Parathyroid adenoma (tissue), 2 donors: ENCODE measurements around the gene ATG5.

Experiments
- H2AFZ ChIP-seq: fragments of 300-600 bp; sonication (generic); one replicate; pipeline ENCODE4 v1.7.0; 2017; ENCODE audit warnings: antibody characterized with exemption, mild to moderate bottlenecking
- H3K27ac ChIP-seq: fragments of 300-600 bp; sonication (generic); one replicate; pipeline ENCODE4 v1.7.0; 2017
- H3K27me3 ChIP-seq: fragments of 300-600 bp; sonication (generic); one replicate; pipeline ENCODE4 v1.7.0; 2017; ENCODE audit warnings: low read length; ENCODE audit not compliant: control insufficient read depth, insufficient read depth
- H3K36me3 ChIP-seq: fragments of 300-600 bp; sonication (generic); one replicate; pipeline ENCODE4 v1.7.0; 2017; ENCODE audit warnings: low read length; ENCODE audit not compliant: control insufficient read depth, insufficient read depth
- H3K4me1 ChIP-seq: fragments of 300-600 bp; sonication (generic); one replicate; pipeline ENCODE4 v1.7.0; 2017; ENCODE audit warnings: control low read depth
- H3K4me2 ChIP-seq: fragments of 300-600 bp; sonication (generic); one replicate; pipeline ENCODE4 v1.7.0; 2017; ENCODE audit warnings: low read length
- H3K4me3 ChIP-seq: fragments of 300-600 bp; sonication (generic); one replicate; pipeline ENCODE4 v1.7.0; 2017; ENCODE audit warnings: low read depth, low read length
- H3K79me2 ChIP-seq: fragments of 300-600 bp; sonication (generic); one replicate; pipeline ENCODE4 v1.7.0; 2017; ENCODE audit warnings: control low read depth
- H3K9ac ChIP-seq: fragments of 300-600 bp; sonication (generic); one replicate; pipeline ENCODE4 v1.7.0; 2017; ENCODE audit warnings: mild to moderate bottlenecking
- H3K9me3 ChIP-seq: fragments of 300-600 bp; sonication (generic); one replicate; pipeline ENCODE4 v1.7.0; 2017; ENCODE audit warnings: low read length; ENCODE audit not compliant: control insufficient read depth
- CTCF ChIP-seq: fragments of 300-600 bp; sonication (generic); IDR thresholded peaks from one replicate; pipeline ENCODE4 v1.7.0; 2017; ENCODE audit warnings: antibody characterized with exemption, mild to moderate bottlenecking
- donor health status: primary hyperparathyroidism.

ATG5 gene

GRCh38 chr6:106143665-106144064 lies 181.9 kb downstream of the ATG5 start:
- Histone ChIP-seq H2AFZ (no peak overlapping the region), H3K36me3 (no peaks in the 10 kb centered on the region), H3K4me3 (no peak overlapping the region), H3K9me3 (no peaks in the 10 kb centered on the region), H3K4me2 (no peak overlapping the region), H3K4me1 (no peaks in the 10 kb centered on the region), H3K9ac (no peak overlapping the region), H3K79me2 (no peaks in the 10 kb centered on the region), H3K27me3 (no peaks in the 10 kb centered on the region), H3K27ac (no peak overlapping the region)
- TF ChIP-seq CTCF, result no peak

GRCh38 chr6:106142876-106143431 lies 182.6 kb downstream of the ATG5 start:
- H3K36me3 ChIP-seq, result no peaks in the 10 kb centered on the region
- H3K4me2 ChIP-seq, result no peak overlapping the region
- no peak overlapping the region for H2AFZ ChIP-seq
- H3K9me3 ChIP-seq, result no peaks in the 10 kb centered on the region
- H3K4me1 ChIP-seq, result no peaks in the 10 kb centered on the region
- H3K9ac ChIP-seq, result no peak overlapping the region
- no peaks in the 10 kb centered on the region for H3K79me2 ChIP-seq
- TF ChIP-seq CTCF, result no peak
- H3K4me3 ChIP-seq, result no peak overlapping the region
- no peak overlapping the region for H3K27ac ChIP-seq
- no peaks in the 10 kb centered on the region for H3K27me3 ChIP-seq

GRCh38 chr6:106141441-106142237 lies 183.9 kb downstream of the ATG5 start:
- no peaks in the 10 kb centered on the region for H3K36me3 ChIP-seq
- H2AFZ ChIP-seq, result no peak overlapping the region
- no peak overlapping the region for H3K4me3 ChIP-seq
- H3K9ac ChIP-seq, result no peak overlapping the region
- H3K79me2 ChIP-seq, result no peaks in the 10 kb centered on the region
- H3K4me1 ChIP-seq, result no peaks in the 10 kb centered on the region
- no peaks in the 10 kb centered on the region for H3K9me3 ChIP-seq
- H3K27me3 ChIP-seq, result no peaks in the 10 kb centered on the region
- TF ChIP-seq CTCF, result no peak
- no peak overlapping the region for H3K4me2 ChIP-seq
- H3K27ac ChIP-seq, result no peak overlapping the region

GRCh38 chr6:106138151-106138550 lies 187.4 kb downstream of the ATG5 start:
- Histone ChIP-seq H3K4me1 (no peaks in the 10 kb centered on the region), H3K9ac (no peak overlapping the region), H3K9me3 (no peaks in the 10 kb centered on the region), H3K79me2 (no peaks in the 10 kb centered on the region), H3K4me3 (no peak overlapping the region), H3K36me3 (no peaks in the 10 kb centered on the region), H3K4me2 (no peak overlapping the region), H3K27ac (no peak overlapping the region), H2AFZ (no peak overlapping the region), H3K27me3 (no peaks in the 10 kb centered on the region)
- no peak for TF ChIP-seq CTCF

- no peak for TF ChIP-seq CTCF
- H3K4me2 ChIP-seq, result no peak overlapping the region
- H3K4me1 ChIP-seq, result no peaks in the 10 kb centered on the region
- H3K9me3 ChIP-seq, result no peaks in the 10 kb centered on the region
- no peak overlapping the region for H3K27ac ChIP-seq
- no peaks in the 10 kb centered on the region for H3K27me3 ChIP-seq
- H2AFZ ChIP-seq, result no peak overlapping the region
- no peak overlapping the region for H3K9ac ChIP-seq
- H3K36me3 ChIP-seq, result no peaks in the 10 kb centered on the region
- H3K4me3 ChIP-seq, result no peak overlapping the region
- no peaks in the 10 kb centered on the region for H3K79me2 ChIP-seq
Observed at GRCh38 chr6:106136845-106137244, 188.7 kb downstream of the ATG5 start.
